ENCODE measurements around the gene DRICH1.
"Not testable (repeated sequence)": the region's sequence is repeated elsewhere in the genome, so short reads cannot be mapped to it uniquely, and the experiment has no call there.

The DRICH1 gene

DNA sequence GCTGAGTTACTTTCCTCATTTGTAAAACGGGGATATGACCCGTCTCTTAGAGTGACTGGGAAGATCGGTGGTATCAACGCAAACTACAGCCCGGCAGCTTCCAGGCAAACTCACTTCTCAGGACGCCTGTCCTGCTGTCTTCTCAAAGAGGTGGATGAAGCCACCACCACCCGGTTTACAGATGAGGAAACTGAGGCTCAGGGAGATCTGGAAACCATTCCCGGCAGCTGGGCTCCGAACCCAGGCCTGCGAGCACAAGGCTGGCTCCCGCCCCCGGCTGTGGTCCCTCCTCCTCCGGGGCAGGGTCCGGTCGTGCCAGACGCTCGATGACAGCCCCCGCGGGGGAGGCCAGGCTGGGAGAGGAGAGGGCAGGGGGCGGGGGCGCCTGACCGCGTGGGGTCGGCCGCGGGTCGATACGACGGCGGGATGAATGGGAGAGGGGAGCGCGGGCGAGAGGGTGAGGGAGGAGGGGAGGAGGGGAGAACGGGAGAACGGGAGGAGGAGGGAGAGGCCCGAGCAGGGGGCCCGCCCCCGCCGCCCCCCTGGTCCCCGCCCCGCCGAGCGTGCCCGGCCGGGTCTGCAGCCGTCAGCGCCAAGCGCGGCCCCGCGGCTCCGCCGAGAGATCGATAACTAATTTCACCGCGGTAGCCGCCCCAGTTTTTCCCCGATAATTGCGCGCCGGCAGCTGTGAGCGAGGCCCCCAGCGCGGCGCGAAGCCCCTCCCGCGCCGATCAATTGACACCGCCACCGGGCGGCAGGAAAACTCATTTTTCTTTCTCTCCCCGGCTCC is 66.0 kb downstream of the DRICH1 start:
- DNase-seq = no peak

DNA sequence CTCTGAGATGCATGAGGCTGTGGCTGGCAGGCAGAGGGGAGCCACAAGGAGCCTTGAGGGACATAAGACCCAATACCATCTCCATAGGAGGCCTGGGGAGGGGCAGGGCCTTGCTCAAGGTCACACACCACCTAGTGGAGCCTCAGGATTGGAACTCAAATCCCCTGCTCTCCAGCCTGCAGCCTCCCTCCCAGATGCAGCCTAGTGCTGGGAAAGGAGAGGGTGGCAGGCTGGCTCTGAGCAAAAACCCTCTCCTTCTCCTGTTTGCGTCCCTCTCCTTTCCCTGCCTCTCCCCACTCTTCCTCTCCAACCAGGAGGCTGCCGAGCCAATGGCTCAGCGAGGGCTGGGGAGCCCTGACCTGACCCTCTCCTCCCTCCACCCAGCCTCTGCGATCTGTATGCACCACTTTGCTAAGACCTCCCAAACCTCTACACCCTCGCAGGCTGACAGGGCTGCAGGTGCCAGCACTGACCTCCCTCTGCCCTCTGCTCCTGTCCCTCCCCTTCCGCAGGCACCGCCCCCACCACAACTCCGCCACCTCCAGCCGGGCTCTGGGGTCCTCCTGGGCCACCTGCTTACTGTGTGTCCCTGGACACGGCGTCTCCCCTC is 66.7 kb downstream of the DRICH1 start:
- DNase-seq = no peak

DNA sequence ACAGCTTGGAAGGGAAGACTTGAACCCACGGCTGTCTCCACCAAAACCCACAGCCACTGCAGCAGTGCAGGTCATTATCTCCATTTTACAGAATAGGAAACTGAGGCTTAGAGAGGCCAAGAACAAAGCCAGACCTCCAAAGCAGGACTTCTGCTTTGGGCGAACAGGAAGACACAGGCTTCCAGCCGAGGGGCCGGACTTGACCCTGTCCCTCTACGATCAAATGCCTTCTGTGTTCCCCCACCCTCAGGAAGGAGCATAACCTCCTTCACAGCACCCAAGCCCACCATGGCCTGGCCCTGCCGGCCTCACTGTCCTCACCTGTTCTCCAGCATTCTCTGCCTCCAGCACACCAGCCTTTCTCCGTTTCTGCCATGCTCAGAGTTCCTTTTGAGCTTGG is 67.8 kb downstream of the DRICH1 start:
- DNase-seq = no peak

DNA sequence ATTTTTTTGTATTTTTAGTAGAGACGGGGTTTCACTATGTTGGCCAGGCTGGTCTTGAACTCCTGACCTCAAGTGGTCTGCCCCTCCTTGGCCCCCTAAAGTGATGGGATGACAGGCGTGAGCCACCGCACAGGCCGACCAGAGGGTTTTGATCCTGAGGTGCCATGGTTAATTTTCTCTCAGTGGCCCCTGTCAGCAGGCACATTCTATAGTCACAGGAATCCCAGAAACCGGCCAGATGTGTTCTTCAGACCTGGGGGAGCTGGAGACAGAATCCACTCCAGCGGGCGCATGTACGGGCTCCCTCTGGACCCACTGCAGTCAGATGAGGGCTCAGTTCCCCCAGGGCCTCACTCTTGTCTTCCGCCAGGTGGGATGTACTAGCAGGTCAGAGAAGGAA is 69.0 kb downstream of the DRICH1 start:
- DNase-seq = no peak

DNA sequence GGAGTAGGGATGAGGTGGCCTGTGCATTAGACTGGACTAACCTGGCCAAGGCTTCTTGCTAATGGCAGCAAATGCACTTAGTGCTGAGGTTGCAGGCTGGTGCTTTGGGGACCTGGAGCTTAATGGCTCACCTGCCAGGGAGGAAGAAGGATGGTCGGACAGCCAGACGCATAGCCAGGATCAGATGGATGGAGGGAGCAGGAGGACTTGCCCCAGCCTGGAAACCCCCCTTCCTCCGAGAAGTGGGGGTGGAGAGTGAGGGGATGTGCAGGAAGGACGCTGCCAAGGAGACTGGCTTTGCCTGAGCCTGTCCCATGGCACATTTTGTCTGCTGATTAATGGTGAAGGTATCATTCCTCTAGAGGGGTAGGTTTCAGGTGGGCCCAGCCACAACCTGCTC is 69.9 kb downstream of the DRICH1 start:
- DNase-seq = no peak

DNA sequence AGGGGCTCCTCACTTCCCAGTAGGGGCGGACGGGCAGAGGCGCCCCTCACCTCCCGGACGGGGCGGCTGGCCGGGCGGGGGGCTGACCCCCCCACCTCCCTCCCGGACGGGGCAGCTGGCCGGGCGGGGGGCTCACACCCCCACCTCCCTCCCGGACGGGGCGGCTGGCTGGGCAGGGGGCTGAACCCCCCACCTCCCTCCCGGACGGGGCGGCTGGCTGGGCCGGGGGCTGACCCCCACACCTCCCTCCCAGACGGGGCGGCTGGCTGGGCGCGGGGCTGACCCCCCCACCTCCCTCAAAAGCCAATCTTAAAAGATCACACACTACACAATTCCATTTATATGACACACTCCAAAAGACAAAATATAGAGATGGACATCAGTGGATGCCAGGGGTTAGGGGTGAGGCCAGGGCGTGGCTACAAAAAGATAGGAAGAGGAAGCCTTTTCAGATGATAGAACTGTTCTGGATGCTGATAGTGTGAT is 71.1 kb downstream of the DRICH1 start:
- DNase-seq = not testable (repeated sequence)

DNA sequence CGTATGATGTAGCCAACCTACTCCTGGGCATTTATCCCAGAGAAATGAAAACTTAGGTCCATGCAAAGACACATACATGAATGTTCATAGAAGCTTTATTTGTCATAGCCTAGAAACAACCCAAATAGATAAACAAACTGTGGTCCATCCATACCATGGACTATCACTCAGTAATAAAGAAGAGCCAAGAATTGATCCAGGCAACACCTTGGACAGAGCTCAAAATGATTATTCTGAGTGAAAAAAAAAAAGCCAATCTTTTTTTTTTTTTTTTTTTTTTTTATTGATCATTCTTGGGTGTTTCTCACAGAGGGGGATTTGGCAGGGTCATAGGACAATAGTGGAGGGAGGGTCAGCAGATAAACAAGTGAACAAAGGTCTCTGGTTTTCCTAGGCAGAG is 71.9 kb downstream of the DRICH1 start:
- DNase-seq = not testable (repeated sequence)
